ENCODE measurements around the gene FLRT2. TPM values are rescaled to one million over a fixed set of nuclear protein-coding genes. Genes with fewer than 3 reads are reported as not detected.

The FLRT2 gene
- total and polyA plus RNA-seq, 9 of the 15 experiments (the other 6 are each of a cell fraction or from before 2014, with no cell fraction given), result 0.02 TPM; not detected in 8

GRCh38 chr14:85542623-85543022 lies 12.7 kb downstream of the FLRT2 start (continued):
- TF ChIP-seq CXXC5 (CRISPR knock-in tag; IDR thresholded peaks at IDR 0.05) (no peak), FOS (IDR thresholded peaks at IDR 0.05; ENCODE audit: extremely low read depth, insufficient read length) (no peak), TFE3 (CRISPR knock-in tag; IDR thresholded peaks at IDR 0.05) (no peak), KAT7 (CRISPR knock-in tag; IDR thresholded peaks at IDR 0.05; ENCODE audit: borderline replicate concordance) (no peak)

- no peak for FAIRE-seq
- no peak overlapping the region for H3K4me2 ChIP-seq (ENCODE audit: insufficient read depth, low read length)
- H3K9ac ChIP-seq (ENCODE audit: insufficient read depth in 1 of 2, low read depth in 2 of 2, low read length in 2 of 2), result no peak overlapping the region
- BruUV-seq (replicated peaks), result no TSS peak
- no peaks in the 10 kb centered on the region for H3K4me1 ChIP-seq (replicated peaks in 1 of 2; ENCODE audit: control insufficient read depth in 2 of 2, insufficient read depth in 2 of 2, low read length in 2 of 2)
- H3K79me2 ChIP-seq (ENCODE audit: control insufficient read depth, insufficient read depth, low read length), result no peaks in the 10 kb centered on the region
- H3K9me3 ChIP-seq (replicated peaks; ENCODE audit: control insufficient read depth, insufficient read depth, low read depth, low read length), result no peaks in the 10 kb centered on the region
- H3K27ac ChIP-seq (ENCODE audit: extremely low read depth, low read depth, low read length), result no peak overlapping the region
- no peak overlapping the region for H2AFZ ChIP-seq (ENCODE audit: low read depth, low read length)
- ATAC-seq, result no peak
- no peaks in the 10 kb centered on the region for H4K20me1 ChIP-seq (replicated peaks; ENCODE audit: control insufficient read depth, insufficient read depth, low read length)
- ChIA-PET CTCF (ENCODE audit: low intra/inter-chr PET ratio) (no interaction called here), POLR2A (no interaction called here)
- TF ChIP-seq CTBP1 (IDR thresholded peaks at IDR 0.05; ENCODE audit: borderline replicate concordance) (no peak), SOX6 (IDR thresholded peaks at IDR 0.05) (no peak), ZNF830 (CRISPR knock-in tag; IDR thresholded peaks at IDR 0.05) (no peak), TRIM24 (IDR thresholded peaks at IDR 0.05) (no peak), HDAC3 (IDR thresholded peaks at IDR 0.05; ENCODE audit: borderline replicate concordance, partially characterized antibody) (no peak), ZNF76 (CRISPR knock-in tag; IDR thresholded peaks at IDR 0.05; ENCODE audit: borderline replicate concordance) (no peak), FOXP1 (CRISPR knock-in tag; IDR thresholded peaks at IDR 0.05) (no peak), ZC3H8 (IDR thresholded peaks at IDR 0.05) (no peak), JUNB (CRISPR knock-in tag; conservative IDR thresholded peaks at IDR 0.05) (no peak), TBP (optimal IDR thresholded peaks at IDR 0.05; ENCODE audit: low read depth, low read length) (no peak), HLTF (IDR thresholded peaks at IDR 0.05) (no peak), ZNF583 (CRISPR knock-in tag; IDR thresholded peaks at IDR 0.05) (no peak), ZNF644 (tag; IDR thresholded peaks at IDR 0.05; ENCODE audit: low read depth) (no peak)
- no peaks in the 10 kb centered on the region for H3K27me3 ChIP-seq (ENCODE audit: control insufficient read depth in 2 of 2, insufficient read depth in 2 of 2, low read length in 2 of 2)
- intact Hi-C loops (cut with micrococcal nuclease), result no loop called here
- in situ Hi-C loops (cut with MboI), result no loop called here
- no peaks in the 10 kb centered on the region for H3K36me3 ChIP-seq (ENCODE audit: control insufficient read depth, insufficient read depth, low read length)
- no peak overlapping the region for H3K4me3 ChIP-seq
- no peak for DNase-seq (ENCODE audit: extremely low read depth in 1 of 4, low spot score in 3 of 4)
- 0% methylated on average over 1 of the region's 3 CpGs for WGBS (ENCODE audit: insufficient coverage, low coverage, missing lambda C conversion rate)
- H3K9me1 ChIP-seq (ENCODE audit: control insufficient read depth, insufficient read depth, low read length), result no peaks in the 10 kb centered on the region
These were observed 15.8 kb downstream of the FLRT2 start for GRCh38 chr14:85545738-85546137.

All from K562 (cell line).